Measurements from ENCODE around the gene SLC11A2.
"Not testable (repeated sequence)": the region's sequence is repeated elsewhere in the genome, so short reads cannot be mapped to it uniquely, and the experiment has no call there.

The SLC11A2 gene

GRCh38 chr12:50936821-50937530, 89.2 kb downstream of the SLC11A2 start:
- DNase-seq = no peak

- DNase-seq = no peak
Measured at GRCh38 chr12:50934981-50935807, 91.0 kb downstream of the SLC11A2 start.

GRCh38 chr12:50934371-50934851, 91.8 kb downstream of the SLC11A2 start:
- DNase-seq = no peak

- DNase-seq = no peak
Measured at GRCh38 chr12:50933459-50934124, 92.6 kb downstream of the SLC11A2 start.

GRCh38 chr12:50932787-50933280, 93.3 kb downstream of the SLC11A2 start:
- DNase-seq = no peak

GRCh38 chr12:50930477-50930876, 95.7 kb downstream of the SLC11A2 start:
- DNase-seq = not testable (repeated sequence)

DNA sequence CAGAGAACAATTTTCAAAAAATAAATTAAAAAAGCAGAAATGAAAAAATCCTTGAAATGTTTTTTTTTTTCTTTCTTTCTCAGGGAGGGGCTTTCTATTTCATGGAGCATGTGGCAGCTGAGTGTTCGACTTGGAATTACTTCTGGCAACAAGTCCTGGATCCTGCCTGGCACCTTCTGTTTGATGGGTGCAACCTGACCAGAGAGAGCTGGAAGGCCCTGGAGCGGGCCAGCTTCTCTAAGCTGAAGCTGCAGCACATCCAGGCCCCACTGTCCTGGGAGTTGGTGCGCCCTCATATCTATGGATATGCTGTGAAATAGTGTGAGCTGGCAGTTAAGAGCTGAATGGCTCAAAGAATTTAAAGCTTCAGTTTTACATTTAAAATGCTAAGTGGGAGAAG, 96.4 kb downstream of the SLC11A2 start:
- DNase-seq = no peak

Measured in NCI-H2029 treated with DMSO at 0.1 percent for 48 hours (cell line).